Measurements from ENCODE around the gene VWA1.
"Not testable (repeated sequence)": the region's sequence is repeated elsewhere in the genome, so short reads cannot be mapped to it uniquely, and the experiment has no call there.

VWA1 gene

GRCh38 chr1:1485755-1486317, 50.3 kb downstream of the VWA1 start:
- not testable (repeated sequence) for DNase-seq (ENCODE audit: low read depth)

- DNase-seq (ENCODE audit: low read depth), result no peak
Measured at GRCh38 chr1:1487701-1488100, 52.2 kb downstream of the VWA1 start.

- no peak for DNase-seq (ENCODE audit: low read depth)
Measured at GRCh38 chr1:1489231-1489630, 53.7 kb downstream of the VWA1 start.

- no peak for DNase-seq (ENCODE audit: low read depth)
Measured at GRCh38 chr1:1489861-1490260, 54.4 kb downstream of the VWA1 start.

DNA sequence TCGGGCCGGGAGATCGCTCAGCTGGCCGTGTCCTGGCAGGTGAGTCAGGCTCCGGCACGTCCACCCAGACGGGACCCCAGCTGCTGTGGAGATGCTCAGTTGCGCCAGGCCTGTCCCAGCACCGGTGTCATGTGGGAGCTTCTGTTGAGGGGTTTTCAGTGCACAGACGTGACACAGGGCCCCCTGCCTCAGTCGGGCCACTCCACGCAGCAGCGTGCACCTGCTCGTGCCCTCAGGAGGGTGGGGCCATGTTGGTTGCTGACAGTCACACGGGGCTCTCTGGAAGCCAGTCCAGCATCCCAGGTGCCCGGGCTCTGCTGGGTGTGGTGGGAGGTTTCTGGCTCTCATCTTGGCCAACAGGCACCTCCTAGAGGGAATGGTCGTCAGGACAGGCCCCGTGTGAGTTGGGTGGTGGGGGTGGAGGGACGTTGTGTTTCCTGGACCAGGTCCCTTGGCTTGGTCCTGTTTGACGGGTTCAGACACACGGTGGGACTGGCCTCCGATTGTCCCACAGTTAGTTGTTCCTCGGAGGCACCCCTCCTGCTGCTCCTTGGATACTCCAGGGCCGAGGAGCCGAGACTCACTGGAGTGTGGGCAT, 55.2 kb downstream of the VWA1 start:
- no peak for DNase-seq (ENCODE audit: low read depth)

DNA sequence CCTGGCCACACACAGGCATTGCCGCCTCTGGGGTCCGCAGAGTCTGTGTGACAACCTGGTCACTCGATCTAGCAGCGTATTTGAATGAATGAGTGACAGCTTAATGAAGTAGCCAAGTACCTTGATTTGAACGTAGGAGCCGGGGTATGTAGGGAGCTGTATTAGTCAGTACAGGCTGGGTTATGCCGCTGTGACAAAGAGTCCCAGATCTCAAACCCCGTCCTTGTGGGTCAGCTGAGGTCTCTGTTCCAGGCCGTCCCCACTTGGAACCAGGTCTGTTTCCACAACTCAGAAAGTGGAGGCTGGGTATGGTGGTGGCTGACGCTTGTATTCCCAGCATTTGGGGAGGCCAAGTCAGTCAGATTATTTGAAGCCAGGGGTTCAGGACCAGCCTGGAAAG, 56.1 kb downstream of the VWA1 start:
- DNase-seq (ENCODE audit: low read depth), result no peak

All from ELR (cell line).